HFF-Myc (cell line): ENCODE results near the gene NR3C2.
"Not testable (repeated sequence)": the region's sequence is repeated elsewhere in the genome, so short reads cannot be mapped to it uniquely, and the experiment has no call there.

Source experiments
- DNase-seq: peaks from one replicate; pipeline ENCODE4 v3.0.0-alpha.2; 2011; ENCODE audit warnings: low read depth; ENCODE audit errors: extremely low read depth
- H3K4me3 ChIP-seq: replicated peaks from 2 replicates; pipeline ENCODE4 v1.5.1; 2011; ENCODE audit warnings: low read depth, mild to moderate bottlenecking, control low read depth, low read length
- TF ChIP-seq, protein P1 (sequence below): IDR thresholded peaks from 2 replicates; pipeline ENCODE4 v1.5.1; 2012; ENCODE audit warnings: mild to moderate bottlenecking, low read depth, low read length, control low read depth; ENCODE audit errors: missing control alignments

The NR3C2 gene

GRCh38 chr4:148093065-148093464, 349.1 kb downstream of the NR3C2 start:
- no peak overlapping the region for H3K4me3 ChIP-seq
- no peak for DNase-seq
- TF ChIP-seq, protein P1, sequence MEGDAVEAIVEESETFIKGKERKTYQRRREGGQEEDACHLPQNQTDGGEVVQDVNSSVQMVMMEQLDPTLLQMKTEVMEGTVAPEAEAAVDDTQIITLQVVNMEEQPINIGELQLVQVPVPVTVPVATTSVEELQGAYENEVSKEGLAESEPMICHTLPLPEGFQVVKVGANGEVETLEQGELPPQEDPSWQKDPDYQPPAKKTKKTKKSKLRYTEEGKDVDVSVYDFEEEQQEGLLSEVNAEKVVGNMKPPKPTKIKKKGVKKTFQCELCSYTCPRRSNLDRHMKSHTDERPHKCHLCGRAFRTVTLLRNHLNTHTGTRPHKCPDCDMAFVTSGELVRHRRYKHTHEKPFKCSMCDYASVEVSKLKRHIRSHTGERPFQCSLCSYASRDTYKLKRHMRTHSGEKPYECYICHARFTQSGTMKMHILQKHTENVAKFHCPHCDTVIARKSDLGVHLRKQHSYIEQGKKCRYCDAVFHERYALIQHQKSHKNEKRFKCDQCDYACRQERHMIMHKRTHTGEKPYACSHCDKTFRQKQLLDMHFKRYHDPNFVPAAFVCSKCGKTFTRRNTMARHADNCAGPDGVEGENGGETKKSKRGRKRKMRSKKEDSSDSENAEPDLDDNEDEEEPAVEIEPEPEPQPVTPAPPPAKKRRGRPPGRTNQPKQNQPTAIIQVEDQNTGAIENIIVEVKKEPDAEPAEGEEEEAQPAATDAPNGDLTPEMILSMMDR: no peak

DNA sequence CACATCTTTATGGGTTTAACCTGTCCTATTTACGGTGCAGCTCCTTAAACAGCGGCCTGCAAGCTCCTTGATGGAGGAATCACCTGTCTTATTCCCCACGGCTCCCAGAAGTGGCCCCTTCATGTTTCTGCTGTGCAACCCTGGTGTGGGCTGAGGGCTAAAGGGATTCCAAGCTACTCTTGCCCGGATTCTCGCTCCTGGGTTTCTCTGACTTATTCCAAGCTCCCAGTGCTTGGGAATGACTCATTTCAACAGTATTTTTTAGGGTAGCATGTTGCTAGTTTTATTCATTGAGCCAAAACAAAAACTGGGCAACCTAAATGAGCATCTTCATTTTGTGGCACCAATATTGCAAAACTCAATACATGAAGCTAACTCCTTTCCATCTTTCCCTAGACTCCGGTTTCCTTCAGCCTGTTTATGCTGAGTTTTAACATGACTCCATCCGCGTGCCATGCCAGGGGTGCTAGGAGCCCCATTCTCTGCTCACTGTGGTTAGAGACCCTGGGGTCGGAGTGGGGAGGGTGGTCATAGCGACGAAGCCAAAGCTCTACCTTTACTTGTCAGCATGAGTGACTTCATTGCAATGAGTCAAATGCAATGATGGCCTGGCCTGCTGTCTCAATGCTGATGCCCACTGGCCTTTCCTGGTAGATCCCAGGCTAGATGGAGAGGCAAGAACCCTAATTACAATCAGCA, 349.7 kb downstream of the NR3C2 start:
- TF ChIP-seq, protein P1: no peak
- H3K4me3 ChIP-seq: no peak overlapping the region
- DNase-seq: no peak

DNA sequence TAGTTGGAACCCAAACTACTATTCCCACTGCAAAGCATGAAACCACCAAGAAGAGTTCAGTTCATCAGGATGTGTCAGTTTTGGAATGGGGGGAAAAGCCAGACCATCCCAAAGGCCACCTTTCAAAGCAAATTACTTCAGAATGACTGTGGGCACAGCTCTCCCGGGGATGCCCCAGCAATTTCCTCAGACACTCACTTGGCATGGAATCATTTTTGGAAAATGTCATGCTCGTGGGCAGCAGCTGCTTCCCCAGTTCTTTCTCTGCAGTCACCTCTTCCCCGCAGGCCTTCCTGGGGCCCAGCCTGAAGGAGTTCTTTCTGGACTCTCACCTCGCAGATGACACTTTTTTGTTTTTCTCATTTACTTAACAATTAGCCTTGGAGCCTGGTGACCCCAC, 350.3 kb downstream of the NR3C2 start:
- no peak overlapping the region for H3K4me3 ChIP-seq
- DNase-seq: no peak
- TF ChIP-seq, protein P1: no peak

GRCh38 chr4:148090503-148091476, 351.4 kb downstream of the NR3C2 start:
- TF ChIP-seq, protein P1: no peak
- DNase-seq: no peak
- no peak overlapping the region for H3K4me3 ChIP-seq

- TF ChIP-seq, protein P1: no peak
- no peak overlapping the region for H3K4me3 ChIP-seq
- no peak for DNase-seq
These were observed 352.2 kb downstream of the NR3C2 start for GRCh38 chr4:148090029-148090428.

GRCh38 chr4:148089624-148090023, 352.6 kb downstream of the NR3C2 start:
- H3K4me3 ChIP-seq: no peak overlapping the region
- TF ChIP-seq, protein P1: no peak
- DNase-seq: no peak

- H3K4me3 ChIP-seq, DNase-seq: not testable (repeated sequence)
These were observed 359.1 kb downstream of the NR3C2 start for GRCh38 chr4:148083073-148083472.
